ENCODE results near the gene ARMC7.
"Not testable (repeated sequence)": the region's sequence is repeated elsewhere in the genome, so short reads cannot be mapped to it uniquely, and the experiment has no call there.

DNA sequence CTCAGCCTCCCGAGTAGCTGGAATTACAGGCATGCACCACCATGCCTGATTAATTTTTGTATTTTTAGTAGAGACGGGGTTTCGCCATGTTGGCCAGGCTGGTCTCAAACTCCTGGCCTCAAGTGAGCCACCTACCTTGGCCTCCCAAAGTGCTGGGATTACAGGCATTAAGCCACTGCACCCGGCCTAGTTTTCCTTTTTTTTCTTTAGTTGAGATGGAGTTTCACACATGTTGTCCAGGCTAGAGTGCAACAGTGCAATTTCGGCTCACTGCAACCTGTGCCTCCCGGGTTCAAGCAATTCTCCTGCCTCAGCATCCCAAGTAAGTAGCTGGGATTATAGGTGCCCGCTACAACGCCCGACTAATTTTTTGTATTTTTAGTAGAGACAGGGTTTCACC lies 28.0 kb downstream of the ARMC7 start:
- not testable (repeated sequence) for TF ChIP-seq CTCF, POLR2A (IDR thresholded peaks at IDR 0.05)

All from breast epithelium (tissue), 3 donors.